MM.1S (cell line): Measurements from ENCODE around the gene CEP85L.

Experiments
- DNase-seq: peaks from one replicate; pipeline ENCODE4 v3.0.0-alpha.2; 2015
- H2AFZ ChIP-seq: fragments of 300-600 bp; sonication (generic); 2 replicates; pipeline ENCODE4 v1.6.0; 2016; ENCODE audit warnings: antibody characterized with exemption, low read length
- H3F3A ChIP-seq: fragments of 300-600 bp; sonication (generic); 2 replicates; pipeline ENCODE4 v1.6.1; 2016; ENCODE audit warnings: mild to moderate bottlenecking, antibody characterized with exemption, low read length, moderate library complexity, mixed read lengths; ENCODE audit not compliant: insufficient read depth
- H3K27ac ChIP-seq: fragments of 300-600 bp; sonication (generic); 2 replicates; pipeline ENCODE4 v1.5.1; 2016; ENCODE audit warnings: mild to moderate bottlenecking, low read length
- H3K27me3 ChIP-seq: fragments of 300-600 bp; sonication (generic); replicated peaks from 2 replicates; pipeline ENCODE4 v1.6.0; 2016; ENCODE audit warnings: low read length; ENCODE audit not compliant: insufficient read depth
- H3K36me3 ChIP-seq: fragments of 300-600 bp; sonication (generic); replicated peaks from 2 replicates; pipeline ENCODE4 v1.6.1; 2016; ENCODE audit warnings: mild to moderate bottlenecking, low read length, mixed read lengths; ENCODE audit not compliant: insufficient read depth
- H3K4me1 ChIP-seq: fragments of 300-600 bp; sonication (generic); 2 replicates; pipeline ENCODE4 v1.6.1; 2016; ENCODE audit warnings: low read length, mixed read lengths
- H3K4me2 ChIP-seq: fragments of 300-600 bp; sonication (generic); 2 replicates; pipeline ENCODE4 v1.6.0; 2016; ENCODE audit warnings: low read depth, low read length
- H3K4me3 ChIP-seq: fragments of 300-600 bp; sonication (generic); 2 replicates; pipeline ENCODE4 v1.5.1; 2016; ENCODE audit warnings: low read length, mixed read lengths
- H3K79me2 ChIP-seq: fragments of 300-600 bp; sonication (generic); 2 replicates; pipeline ENCODE4 v1.6.1; 2016; ENCODE audit warnings: mixed run types, low read length, mixed read lengths
- H3K9ac ChIP-seq: fragments of 300-600 bp; sonication (generic); 2 replicates; pipeline ENCODE4 v1.6.1; 2016; ENCODE audit warnings: low read length, mixed read lengths
- H3K9me2 ChIP-seq: fragments of 300-600 bp; sonication (generic); replicated peaks from 2 replicates; pipeline ENCODE4 v1.6.1; 2016; ENCODE audit warnings: mild to moderate bottlenecking, low read length, mixed read lengths; ENCODE audit not compliant: insufficient read depth
- H3K9me3 ChIP-seq: fragments of 300-600 bp; sonication (generic); replicated peaks from 2 replicates; pipeline ENCODE4 v1.6.1; 2016; ENCODE audit warnings: mild to moderate bottlenecking, low read length, mixed read lengths; ENCODE audit not compliant: insufficient read depth
- H4K20me1 ChIP-seq: fragments of 300-600 bp; sonication (generic); 2 replicates; pipeline ENCODE4 v1.6.1; 2016; ENCODE audit warnings: mild to moderate bottlenecking, low read length, moderate library complexity, mixed read lengths; ENCODE audit not compliant: insufficient read depth
- CTCF ChIP-seq: fragments of 300-600 bp; sonication (generic); IDR thresholded peaks from 2 replicates; pipeline ENCODE4 v1.5.1; 2016; ENCODE audit warnings: antibody characterized with exemption, low read length, mixed read lengths
- EZH2 ChIP-seq: fragments of 300-600 bp; sonication (generic); optimal IDR thresholded peaks from 2 replicates; pipeline ENCODE3; 2017; ENCODE audit warnings: low read depth, mild to moderate bottlenecking, antibody characterized with exemption, low read length, mixed read lengths
- EZH2phosphoT487 ChIP-seq: fragments of 300-600 bp; sonication (generic); IDR thresholded peaks from 2 replicates; pipeline ENCODE4 v1.6.1; 2018; ENCODE audit warnings: antibody characterized with exemption, low read length

The CEP85L gene

GRCh38 chr6:118544105-118544504 lies 107.3 kb downstream of the CEP85L start:
- H2AFZ ChIP-seq = no peak overlapping the region
- H3F3A ChIP-seq = no peaks in the 10 kb centered on the region
- H3K79me2 ChIP-seq = no peaks in the 10 kb centered on the region
- no peak overlapping the region for H3K27ac ChIP-seq
- no peaks in the 10 kb centered on the region for H3K36me3 ChIP-seq
- no peaks in the 10 kb centered on the region for H3K9me3 ChIP-seq
- H3K4me3 ChIP-seq = no peak overlapping the region
- DNase-seq = no peak
- no peaks in the 10 kb centered on the region for H3K27me3 ChIP-seq
- no peak overlapping the region for H3K9ac ChIP-seq
- H4K20me1 ChIP-seq = no peaks in the 10 kb centered on the region
- no peaks in the 10 kb centered on the region for H3K4me1 ChIP-seq
- no peaks in the 10 kb centered on the region for H3K9me2 ChIP-seq
- no peak overlapping the region for H3K4me2 ChIP-seq
- TF ChIP-seq EZH2 (no peak), EZH2phosphoT487 (no peak), CTCF (no peak)

- Histone ChIP-seq H3K27ac (no peak overlapping the region), H3K9me3 (no peaks in the 10 kb centered on the region), H3K4me3 (no peak overlapping the region), H3K4me2 (no peak overlapping the region), H3F3A (no peaks in the 10 kb centered on the region), H3K4me1 (no peaks in the 10 kb centered on the region), H3K9me2 (no peaks in the 10 kb centered on the region), H3K27me3 (no peaks in the 10 kb centered on the region), H2AFZ (no peak overlapping the region), H3K9ac (no peak overlapping the region), H3K36me3 (no peaks in the 10 kb centered on the region), H3K79me2 (no peaks in the 10 kb centered on the region), H4K20me1 (no peaks in the 10 kb centered on the region)
- no peak for DNase-seq
- TF ChIP-seq EZH2 (no peak), EZH2phosphoT487 (no peak), CTCF (no peak)
Measured at GRCh38 chr6:118542184-118542952, 109.0 kb downstream of the CEP85L start.

GRCh38 chr6:118537574-118537973 lies 113.8 kb downstream of the CEP85L start:
- Histone ChIP-seq H3K36me3 (no peaks in the 10 kb centered on the region), H3K27ac (no peak overlapping the region), H2AFZ (no peak overlapping the region), H3K9ac (no peak overlapping the region), H3K9me2 (no peaks in the 10 kb centered on the region), H4K20me1 (no peaks in the 10 kb centered on the region), H3K9me3 (no peaks in the 10 kb centered on the region), H3K79me2 (no peaks in the 10 kb centered on the region), H3K27me3 (no peaks in the 10 kb centered on the region), H3K4me2 (no peak overlapping the region), H3K4me3 (no peak overlapping the region), H3F3A (no peaks in the 10 kb centered on the region), H3K4me1 (no peaks in the 10 kb centered on the region)
- TF ChIP-seq CTCF = no peak
- no peak for TF ChIP-seq EZH2
- no peak for TF ChIP-seq EZH2phosphoT487
- DNase-seq = no peak
